Large intestine (tissue), 3 donors: ENCODE measurements around the gene PLA2G4D. TPM values are rescaled to one million over a fixed set of nuclear protein-coding genes. Genes with fewer than 3 reads are reported as not detected.

ENCODE experiments used
- DNase-seq, 2 donors: peaks; one replicate each; pipeline versions ENCODE4 v3.0.0 to v3.0.0-alpha.2; 2013
- H3K27ac ChIP-seq: one replicate; pipeline ENCODE4 v1.5.1; 2013; ENCODE audit warnings: low read length
- H3K27me3 ChIP-seq: 2 replicates; pipeline ENCODE4 v1.6.1; 2013; ENCODE audit warnings: low read length; ENCODE audit not compliant: control insufficient read depth, insufficient read depth
- H3K36me3 ChIP-seq: 2 replicates; pipeline ENCODE4 v1.6.1; 2013; ENCODE audit warnings: low read length; ENCODE audit not compliant: control insufficient read depth, insufficient read depth
- H3K4me1 ChIP-seq: one replicate; pipeline ENCODE4 v1.6.1; 2013; ENCODE audit warnings: low read length; ENCODE audit not compliant: control insufficient read depth, insufficient read depth
- H3K4me3 ChIP-seq: one replicate; pipeline ENCODE4 v1.5.1; 2013; ENCODE audit warnings: low read length
- H3K9me3 ChIP-seq: one replicate; pipeline ENCODE4 v1.6.1; 2013; ENCODE audit warnings: mild to moderate bottlenecking, low read depth, low read length, moderate library complexity; ENCODE audit not compliant: control insufficient read depth
- WGBS: methylation state at CpG from one replicate; pipeline ENCODE4 v1.1.5; 2013; ENCODE audit warnings: low lambda C conversion rate; ENCODE audit not compliant: insufficient coverage; 5-methylcytosine and 5-hydroxymethylcytosine counted together
- polyA plus RNA-seq: library from polyadenylated mRNA; unstranded; fragments of 120-200 nt; gene quantifications from one replicate; pipeline ENCODE4 v1.2.1, GENCODE V29; 2013

Gene PLA2G4D
- polyA plus RNA-seq, 1 donor, result 0.06 TPM

- WGBS, result no CpG with 5 or more reads among the region's 45 CpGs
- no peak overlapping the region for H3K27ac ChIP-seq
- peaks cover 8% of the 10 kb centered on the region for H3K4me1 ChIP-seq
- no peak for DNase-seq
- H3K4me3 ChIP-seq, result no peak overlapping the region
- no peaks in the 10 kb centered on the region for H3K36me3 ChIP-seq
- H3K27me3 ChIP-seq, result no peaks in the 10 kb centered on the region
- H3K9me3 ChIP-seq, result no peaks in the 10 kb centered on the region
Measured at GRCh38 chr15:42036112-42036905, 58.1 kb downstream of the PLA2G4D start.

- DNase-seq, result peak in 1 of 2 donors; percentile 58
- WGBS, result no CpG with 5 or more reads among the region's 3 CpGs
- Histone ChIP-seq H3K9me3 (no peaks in the 10 kb centered on the region), H3K27me3 (no peaks in the 10 kb centered on the region), H3K36me3 (no peaks in the 10 kb centered on the region), H3K4me1 (peaks cover 8% of the 10 kb centered on the region), H3K4me3 (no peak overlapping the region), H3K27ac (no peak overlapping the region)
Measured at GRCh38 chr15:42035435-42035761, 59.0 kb downstream of the PLA2G4D start.

GRCh38 chr15:42034628-42035434, 59.5 kb downstream of the PLA2G4D start:
- WGBS, result 85% methylated on average over 4 of the region's 8 CpGs
- H3K27me3 ChIP-seq, result no peaks in the 10 kb centered on the region
- no peaks in the 10 kb centered on the region for H3K9me3 ChIP-seq
- H3K4me3 ChIP-seq, result no peak overlapping the region
- H3K36me3 ChIP-seq, result no peaks in the 10 kb centered on the region
- H3K27ac ChIP-seq, result no peak overlapping the region
- DNase-seq, result no peak
- H3K4me1 ChIP-seq, result peaks cover 8% of the 10 kb centered on the region

GRCh38 chr15:42033214-42033873, 61.0 kb downstream of the PLA2G4D start:
- H3K36me3 ChIP-seq, result no peaks in the 10 kb centered on the region
- no peaks in the 10 kb centered on the region for H3K27me3 ChIP-seq
- no CpG with 5 or more reads among the region's 3 CpGs for WGBS
- H3K9me3 ChIP-seq, result no peaks in the 10 kb centered on the region
- no peak overlapping the region for H3K27ac ChIP-seq
- no peak for DNase-seq
- no peak overlapping the region for H3K4me3 ChIP-seq
- H3K4me1 ChIP-seq, result peaks cover 8% of the 10 kb centered on the region

GRCh38 chr15:42032376-42033213, 61.8 kb downstream of the PLA2G4D start:
- H3K9me3 ChIP-seq, result no peaks in the 10 kb centered on the region
- no peak overlapping the region for H3K27ac ChIP-seq
- peaks cover 8% of the 10 kb centered on the region for H3K4me1 ChIP-seq
- H3K27me3 ChIP-seq, result no peaks in the 10 kb centered on the region
- H3K4me3 ChIP-seq, result no peak overlapping the region
- peak in 1 of 2 donors; percentile 34 for DNase-seq
- no peaks in the 10 kb centered on the region for H3K36me3 ChIP-seq
- no CpG with 5 or more reads among the region's 9 CpGs for WGBS

- peaks cover 8% of the 10 kb centered on the region for H3K4me1 ChIP-seq
- H3K4me3 ChIP-seq, result no peak overlapping the region
- H3K36me3 ChIP-seq, result no peaks in the 10 kb centered on the region
- WGBS, result 60% methylated on average over 1 of the region's 6 CpGs
- H3K27ac ChIP-seq, result no peak overlapping the region
- H3K27me3 ChIP-seq, result no peaks in the 10 kb centered on the region
- H3K9me3 ChIP-seq, result no peaks in the 10 kb centered on the region
- DNase-seq, result no peak
Measured at GRCh38 chr15:42031198-42031915, 63.0 kb downstream of the PLA2G4D start.

- Histone ChIP-seq H3K4me3 (no peak overlapping the region), H3K27ac (no peak overlapping the region)
Measured at GRCh38 chr15:42027521-42027920, 66.8 kb downstream of the PLA2G4D start.

GRCh38 chr15:42024303-42024702, 70.1 kb downstream of the PLA2G4D start:
- no peak overlapping the region for H3K4me3 ChIP-seq

More at GRCh38 chr15:42027521-42027920, 66.8 kb downstream of the PLA2G4D start:
- WGBS, result no CpG with 5 or more reads among the region's 7 CpGs
- H3K9me3 ChIP-seq, result peaks cover 4% of the 10 kb centered on the region
- H3K36me3 ChIP-seq, result no peaks in the 10 kb centered on the region
- no peaks in the 10 kb centered on the region for H3K27me3 ChIP-seq
- H3K4me1 ChIP-seq, result no peaks in the 10 kb centered on the region
- no peak for DNase-seq

GRCh38 chr15:42021593-42021992, 72.8 kb downstream of the PLA2G4D start:
- H3K27ac ChIP-seq, result no peak overlapping the region
- no peaks in the 10 kb centered on the region for H3K27me3 ChIP-seq
- H3K4me3 ChIP-seq, result no peak overlapping the region
- H3K36me3 ChIP-seq, result no peaks in the 10 kb centered on the region
- DNase-seq, result no peak
- H3K4me1 ChIP-seq, result no peaks in the 10 kb centered on the region
- H3K9me3 ChIP-seq, result peaks cover 6% of the 10 kb centered on the region
- no CpG with 5 or more reads among the region's 5 CpGs for WGBS

More at GRCh38 chr15:42024303-42024702, 70.1 kb downstream of the PLA2G4D start:
- Histone ChIP-seq H3K27me3 (no peaks in the 10 kb centered on the region), H3K36me3 (no peaks in the 10 kb centered on the region), H3K9me3 (peaks cover 6% of the 10 kb centered on the region), H3K27ac (no peak overlapping the region), H3K4me1 (no peaks in the 10 kb centered on the region)
- no peak for DNase-seq
- WGBS, result no CpG with 5 or more reads among the region's 4 CpGs
